ENCODE results near the gene ZNF583. TPM values are rescaled to one million over a fixed set of nuclear protein-coding genes. Genes with fewer than 3 reads are reported as not detected.

ZNF583 gene
- total and polyA plus RNA-seq, 10 donors = 0.93 to 10.6 (median 7.0) TPM

- Histone ChIP-seq H3K4me1 (peaks cover 6 to 33% (median 16%) of the 10 kb centered on the region in 6 donors), H3K9me3 (peaks cover 4 to 83% (median 69%) of the 10 kb centered on the region in 8 donors), H3K4me3 (no peak overlapping the region), H3K36me3 (peaks cover 9 to 84% (median 66%) of the 10 kb centered on the region in 6 donors), H3K27me3 (replicated peaks in 1 of 7) (no peaks in the 10 kb centered on the region), H3K27ac (no peak overlapping the region)
- TF ChIP-seq POLR2AphosphoS5 (IDR thresholded peaks at IDR 0.05) (no peak), POLR2A (IDR thresholded peaks at IDR 0.05) (no peak), CTCF (IDR thresholded peaks at IDR 0.05 in 8 of 11, conservative IDR thresholded peaks at IDR 0.05 in 3 of 11) (no peak)
- WGBS, 5 donors = 65 to 100% (median 80%) methylated on average over 1 of the region's 1 CpG
- no peak for DNase-seq
- intact Hi-C loops (cut with DNase I; ENCODE audit: low total_unique reads) = no loop called here
These were observed 31.9 kb upstream of the ZNF583 start for GRCh38 chr19:56372281-56372680.

GRCh38 chr19:56377105-56377924 is 26.8 kb upstream of the ZNF583 start:
- Histone ChIP-seq H3K4me3 (no peak overlapping the region), H3K36me3 (peaks cover 15 to 84% (median 63%) of the 10 kb centered on the region in 6 donors), H3K27me3 (replicated peaks in 1 of 7) (no peaks in the 10 kb centered on the region), H3K27ac (no peak overlapping the region), H3K9me3 (peaks cover 10 to 100% (median 98%) of the 10 kb centered on the region in 8 donors), H3K4me1 (no peaks in the 10 kb centered on the region)
- 91 to 98% (median 91%) methylated on average over 11 of the region's 11 CpGs for whole genome bisulfite sequencing, 5 donors
- no peak for TF ChIP-seq POLR2AphosphoS5 (IDR thresholded peaks at IDR 0.05)
- no peak for TF ChIP-seq POLR2A (IDR thresholded peaks at IDR 0.05)
- TF ChIP-seq CTCF (IDR thresholded peaks at IDR 0.05 in 8 of 11, conservative IDR thresholded peaks at IDR 0.05 in 3 of 11) = no peak
- no peak for DNase-seq
- intact Hi-C loops (cut with DNase I; ENCODE audit: low total_unique reads) = no loop called here

DNA sequence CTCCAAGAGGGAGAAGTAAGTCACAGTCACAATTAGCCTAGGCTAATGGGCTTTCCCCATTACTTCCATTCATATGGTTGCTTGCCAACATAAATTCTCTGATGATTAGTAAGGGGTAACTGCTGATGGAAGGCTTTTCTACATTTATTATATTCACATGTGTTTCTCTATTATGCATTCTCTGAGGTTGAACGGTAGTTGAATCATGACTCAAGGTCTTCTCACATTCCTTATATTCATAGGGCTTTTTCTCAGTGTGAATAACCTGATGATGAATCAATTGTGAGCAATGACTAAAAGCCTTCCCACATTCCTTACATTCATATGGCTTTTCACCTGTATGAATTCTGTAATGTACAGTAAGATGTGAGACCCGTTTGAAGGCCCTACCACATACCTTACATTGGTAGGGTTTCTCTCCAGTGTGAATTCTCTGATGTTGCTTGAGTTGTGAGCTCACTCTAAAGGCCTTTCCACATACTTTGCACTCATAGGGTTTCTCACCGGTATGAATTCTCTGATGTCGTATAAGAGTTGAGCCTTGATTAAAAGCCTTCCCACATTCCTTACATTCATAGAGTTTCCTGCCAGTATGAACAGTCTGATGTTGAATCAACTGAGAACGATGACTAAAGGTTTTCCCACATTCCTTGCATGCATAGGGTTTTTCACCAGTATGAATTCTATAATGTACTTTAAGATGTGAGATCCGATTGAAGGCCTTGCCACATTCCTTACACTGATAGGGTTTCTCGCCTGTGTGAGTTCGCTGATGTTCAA is 20.1 kb upstream of the ZNF583 start:
- Histone ChIP-seq H3K4me1 (no peaks in the 10 kb centered on the region), H3K36me3 (peaks cover 10 to 84% (median 50%) of the 10 kb centered on the region in 6 donors), H3K4me3 (no peak overlapping the region), H3K9me3 (peaks cover 0 to 100% (median 98%) of the 10 kb centered on the region in 8 donors), H3K27me3 (replicated peaks in 1 of 7) (no peaks in the 10 kb centered on the region), H3K27ac (no peak overlapping the region)
- WGBS, 5 donors = 93 to 97% (median 96%) methylated on average over 8 of the region's 8 CpGs
- intact Hi-C loops (cut with DNase I; ENCODE audit: low total_unique reads) = no loop called here
- TF ChIP-seq POLR2A (IDR thresholded peaks at IDR 0.05) (no peak), CTCF (IDR thresholded peaks at IDR 0.05 in 8 of 11, conservative IDR thresholded peaks at IDR 0.05 in 3 of 11) (no peak), POLR2AphosphoS5 (IDR thresholded peaks at IDR 0.05) (no peak)
- DNase-seq = no peak
